ENCODE results near the gene AP2B1. TPM values are rescaled to one million over a fixed set of nuclear protein-coding genes. Genes with fewer than 3 reads are reported as not detected.
"Not testable (repeated sequence)": the region's sequence is repeated elsewhere in the genome, so short reads cannot be mapped to it uniquely, and the experiment has no call there.

AP2B1 gene
- total RNA-seq, 2 donors from 2014 or later, result 44.5 to 68.3 TPM

- ATAC-seq (ENCODE audit: insufficient number of reproducible peaks, low FRiP score, low read depth), result no peak
- H3K27ac ChIP-seq, result no peak overlapping the region
- H3K36me3 ChIP-seq, result no peaks in the 10 kb centered on the region
- no peaks in the 10 kb centered on the region for H3K9me3 ChIP-seq
- DNase-seq (ENCODE audit: low spot score), result no peak
- peaks cover 6% of the 10 kb centered on the region for H3K27me3 ChIP-seq (replicated peaks; ENCODE audit: insufficient read depth)
- peaks cover 0 to 15% of the 10 kb centered on the region in 2 donors for H3K4me1 ChIP-seq (ENCODE audit: control insufficient read depth in 1 of 2, low read depth in 2 of 2)
- TF ChIP-seq CTCF (IDR thresholded peaks at IDR 0.05), result no peak
- no peak overlapping the region for H3K4me3 ChIP-seq
Observed at GRCh38 chr17:35748341-35748841, 161.3 kb downstream of the AP2B1 start.

GRCh38 chr17:35748979-35749378 is 161.9 kb downstream of the AP2B1 start:
- DNase-seq (ENCODE audit: low spot score) (no peak), ATAC-seq (ENCODE audit: insufficient number of reproducible peaks, low FRiP score, low read depth) (no peak)
- no peak overlapping the region for H3K27ac ChIP-seq
- peaks cover 0 to 15% of the 10 kb centered on the region in 2 donors for H3K4me1 ChIP-seq (ENCODE audit: control insufficient read depth in 1 of 2, low read depth in 2 of 2)
- no peak for TF ChIP-seq CTCF (IDR thresholded peaks at IDR 0.05)
- no peaks in the 10 kb centered on the region for H3K36me3 ChIP-seq
- no peaks in the 10 kb centered on the region for H3K9me3 ChIP-seq
- peaks cover 6% of the 10 kb centered on the region for H3K27me3 ChIP-seq (replicated peaks; ENCODE audit: insufficient read depth)
- no peak overlapping the region for H3K4me3 ChIP-seq

- H3K27ac ChIP-seq, result no peak overlapping the region
- no peak overlapping the region for H3K4me3 ChIP-seq
- H3K27me3 ChIP-seq (replicated peaks; ENCODE audit: insufficient read depth), result peaks cover 6% of the 10 kb centered on the region
- H3K36me3 ChIP-seq, result no peaks in the 10 kb centered on the region
- no peak for ATAC-seq (ENCODE audit: insufficient number of reproducible peaks, low FRiP score, low read depth)
- TF ChIP-seq CTCF (IDR thresholded peaks at IDR 0.05), result no peak
- no peaks in the 10 kb centered on the region for H3K9me3 ChIP-seq
- DNase-seq (ENCODE audit: low spot score), result no peak
- H3K4me1 ChIP-seq (ENCODE audit: control insufficient read depth in 1 of 2, low read depth in 2 of 2), result peaks cover 0 to 15% of the 10 kb centered on the region in 2 donors
Observed at GRCh38 chr17:35749560-35750412, 162.7 kb downstream of the AP2B1 start.

- Histone ChIP-seq H3K27me3 (replicated peaks; ENCODE audit: insufficient read depth) (peaks cover 6% of the 10 kb centered on the region), H3K27ac (no peak overlapping the region), H3K4me3 (no peak overlapping the region), H3K36me3 (no peaks in the 10 kb centered on the region), H3K9me3 (no peaks in the 10 kb centered on the region), H3K4me1 (ENCODE audit: control insufficient read depth in 1 of 2, low read depth in 2 of 2) (peaks cover 0 to 15% of the 10 kb centered on the region in 2 donors)
- ATAC-seq (ENCODE audit: insufficient number of reproducible peaks, low FRiP score, low read depth), result no peak
- TF ChIP-seq CTCF (IDR thresholded peaks at IDR 0.05), result no peak
- no peak for DNase-seq (ENCODE audit: low spot score)
Observed at GRCh38 chr17:35750526-35751395, 163.6 kb downstream of the AP2B1 start.

GRCh38 chr17:35751541-35751940 is 164.4 kb downstream of the AP2B1 start:
- not testable (repeated sequence) for DNase-seq (ENCODE audit: low spot score); H3K27me3 ChIP-seq (replicated peaks; ENCODE audit: insufficient read depth); ATAC-seq (ENCODE audit: insufficient number of reproducible peaks, low FRiP score, low read depth); H3K27ac ChIP-seq; H3K4me3 ChIP-seq; H3K9me3 ChIP-seq; H3K36me3 ChIP-seq
- H3K4me1 ChIP-seq (ENCODE audit: control insufficient read depth in 1 of 2, low read depth in 2 of 2), result peaks cover 0 to 15% of the 10 kb centered on the region in 2 donors

Measured in thoracic aorta (tissue), 2 donors.